Heart right ventricle (tissue), 16 donors: ENCODE results near the gene CACNG4. TPM values are rescaled to one million over a fixed set of nuclear protein-coding genes. Genes with fewer than 3 reads are reported as not detected.

Source experiments
- ATAC-seq, 8 donors: fragments of 200-7000 bp; cut with Tn5 transposase; one replicate each; pipeline ENCODE4 v1.9.1; 2020; ENCODE audit warnings: mild to moderate bottlenecking in 8 of 8, moderate library complexity in 8 of 8, moderate number of reproducible peaks in 1 of 8
- DNase-seq, 2 donors: peaks; one replicate each; pipeline ENCODE4 v3.0.0-alpha.2; 2020
- H3K27ac ChIP-seq, 10 donors: fragments of 200-600 bp; sonication (generic) in 2 of 10; one replicate each; pipeline versions ENCODE4 v1.5.0 to v1.8.0; 2020 to 2022; ENCODE audit warnings: mild to moderate bottlenecking in 3 of 10
- H3K27me3 ChIP-seq, 7 donors: fragments of 200-600 bp; one replicate each; pipeline ENCODE4 v1.8.0; 2021 to 2022; ENCODE audit warnings: mild to moderate bottlenecking in 2 of 7
- H3K36me3 ChIP-seq, 9 donors: fragments of 200-600 bp; sonication (generic) in 1 of 9; one replicate each; pipeline versions ENCODE4 v1.5.0 to v1.8.0; 2020 to 2022; ENCODE audit warnings: mild to moderate bottlenecking in 2 of 9
- H3K4me1 ChIP-seq, 9 donors: fragments of 200-600 bp; sonication (generic) in 1 of 9; one replicate each; pipeline versions ENCODE4 v1.5.0 to v1.8.0; 2020 to 2022; ENCODE audit warnings: mild to moderate bottlenecking in 4 of 9
- H3K4me3 ChIP-seq, 10 donors: fragments of 200-600 bp; sonication (generic) in 2 of 10; one replicate each; pipeline versions ENCODE4 v1.5.0 to v1.8.0; 2020 to 2022; ENCODE audit warnings: mild to moderate bottlenecking in 7 of 10, moderate library complexity in 2 of 10
- H3K9me3 ChIP-seq, 11 donors: fragments of 200-600 bp in 10 of 11; sonication (generic) in 2 of 11; one replicate each; pipeline versions ENCODE4 v1.5.0 to v1.8.0; 2013 to 2022; ENCODE audit warnings: mild to moderate bottlenecking in 2 of 11, control low read depth in 1 of 11, moderate library complexity in 1 of 11
- CTCF ChIP-seq, 9 donors: fragments of 200-600 bp; sonication (generic) in 2 of 9; IDR thresholded peaks; one replicate each; pipeline versions ENCODE4 v1.5.0 to v1.8.0; 2021 to 2022; ENCODE audit warnings: antibody characterized with exemption in 9 of 9, mild to moderate bottlenecking in 5 of 9, moderate library complexity in 1 of 9
- WGBS, 2 donors: extraction: QIAGEN DNeasy Blood & Tissue Kit; methylation state at CpG; one replicate each; pipeline ENCODE4 v1.1.7; 2013; ENCODE audit warnings: inconsistent platforms in 1 of 2; 5-methylcytosine and 5-hydroxymethylcytosine counted together
- intact Hi-C, 10 donors: fragments of 100-400 bp; cut with DNase I; formaldehyde crosslinking; loops; one replicate each; pipeline versions ENCODE4 v1.11.1 to v1.14.2; 2022
- polyA plus RNA-seq, 2 donors: library from polyadenylated mRNA; stranded (reverse); fragments of 200-250 nt; gene quantifications; one replicate each; pipeline ENCODE4 v1.2.3, GENCODE V29; 2013
- total RNA-seq, 10 donors: library from RNA; stranded (reverse); fragmentation: NEBNext Ultra II Directional in 3 of 10; extraction: Animal tissue kit (Norgen Biotek cat#: 25700) in 3 of 10; gene quantifications; one replicate each; pipeline versions ENCODE4 v1.2.1 to v1.2.4, GENCODE V29; 2021 to 2023
- donor health status: Arrhythmogenic right ventricular cardiomyopathy.
- donor health status: ischemic (EF 13 %, LVEDD 7.1; RV severe dilation, severe dysfunction).
- donor health status: healthy with polysubstance abuse.
- donor health status: DM: no; HTN: yes; CAD: no.
- donor health status: DM: no; HTN: no; CAD: no.
- donor health status: ischemic (EF 25% LVEDD 6.9; RV normal size, moderate dysfunction).
- donor health status: ischemic (EF 25% LVEDD 5.7; RV mildly dilated, moderate dysfunction).
- donor health status: healthy.
- donor health status: DM: yes; HTN: yes; CAD: no.
- donor health status: Ischemic cardiomyopathy.
- donor health status: ischemic (EF 35%, LVEDD 5.7; RV mildly dilated, moderate dysfunction).
- donor health status: nonischemic (EF 11% LVEDD 7.7; RV severe dilation, severe dysfunction).
- donor health status: DM: yes; HTN: yes; CAD: no.
- donor health status: PGD.
- donor health status: ischemic (EF 29% LVEDD 5.4; RV normal size, mild dysfunction).
- donor health status: nonischemic (EF 23%, LVEDD 6.1; RV moderate dilation, normal function).

The CACNG4 gene
- total and polyA plus RNA-seq, 12 donors: 0.06 to 0.11 (median 0.07) TPM; not detected in 7

GRCh38 chr17:67046398-67046797 lies 81.9 kb downstream of the CACNG4 start:
- TF ChIP-seq CTCF (IDR thresholded peaks at IDR 0.05): no peak
- Histone ChIP-seq H3K4me3 (no peak overlapping the region), H3K27me3 (no peaks in the 10 kb centered on the region), H3K36me3 (no peaks in the 10 kb centered on the region), H3K4me1 (peaks cover 0 to 18% (median 0%) of the 10 kb centered on the region in 9 donors), H3K27ac (no peak overlapping the region), H3K9me3 (peaks cover 0 to 30% (median 16%) of the 10 kb centered on the region in 11 donors)
- intact Hi-C loops: no loop called here
- DNase-seq: no peak
- 83 to 90% methylated on average over 4 of the region's 4 CpGs for WGBS, 2 donors
- ATAC-seq: no peak

GRCh38 chr17:67047382-67047781 lies 82.9 kb downstream of the CACNG4 start:
- intact Hi-C loops: no loop called here
- H3K27me3 ChIP-seq: no peaks in the 10 kb centered on the region
- H3K4me3 ChIP-seq: no peak overlapping the region
- no peaks in the 10 kb centered on the region for H3K36me3 ChIP-seq
- ATAC-seq (no peak), DNase-seq (no peak)
- no peak overlapping the region for H3K27ac ChIP-seq
- H3K4me1 ChIP-seq: peaks cover 0 to 18% (median 0%) of the 10 kb centered on the region in 9 donors
- 77 to 83% methylated on average over 1 of the region's 1 CpG for whole genome bisulfite sequencing, 2 donors
- no peak for TF ChIP-seq CTCF (IDR thresholded peaks at IDR 0.05)
- peaks cover 0 to 30% (median 16%) of the 10 kb centered on the region in 11 donors for H3K9me3 ChIP-seq

DNA sequence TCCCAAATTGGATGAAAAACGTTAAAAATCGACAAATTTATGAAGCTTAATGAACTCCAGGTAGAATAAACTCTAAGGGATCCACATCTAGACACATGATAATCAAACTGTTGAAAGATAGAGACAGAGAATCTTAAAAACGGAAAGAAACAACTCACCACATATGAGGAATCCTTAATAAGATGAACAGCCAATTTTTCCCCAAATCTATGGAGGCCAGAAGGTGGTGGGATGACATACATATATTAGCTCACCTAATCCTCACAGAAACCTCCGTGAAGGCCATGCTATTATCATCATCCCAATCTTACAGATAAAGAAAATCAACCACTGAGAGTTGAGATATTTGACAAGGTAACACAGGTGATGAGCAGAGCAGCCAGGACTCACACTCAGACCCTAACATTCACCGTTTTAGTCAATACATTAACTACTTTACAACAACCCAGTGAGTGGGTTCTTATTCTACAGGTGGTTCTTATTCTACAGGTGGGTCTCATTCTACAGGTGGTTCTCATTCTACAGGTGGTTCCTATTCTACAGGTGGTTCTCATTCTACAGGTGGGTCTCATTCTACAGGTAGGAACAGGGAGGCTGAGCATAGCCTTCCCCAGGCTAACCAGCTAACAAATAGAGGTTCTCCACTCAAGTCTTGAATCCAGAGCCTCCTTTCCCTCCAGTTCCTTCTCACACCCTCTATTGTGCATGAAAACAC lies 84.7 kb downstream of the CACNG4 start:
- DNase-seq (no peak), ATAC-seq (no peak)
- Histone ChIP-seq H3K4me3 (no peak overlapping the region), H3K27ac (no peak overlapping the region), H3K27me3 (no peaks in the 10 kb centered on the region), H3K9me3 (peaks cover 0 to 30% (median 16%) of the 10 kb centered on the region in 11 donors), H3K4me1 (peaks cover 0 to 18% (median 0%) of the 10 kb centered on the region in 9 donors), H3K36me3 (no peaks in the 10 kb centered on the region)
- intact Hi-C loops: no loop called here
- 77 to 78% methylated on average over 5 of the region's 5 CpGs for WGBS, 2 donors
- no peak for TF ChIP-seq CTCF (IDR thresholded peaks at IDR 0.05)

DNA sequence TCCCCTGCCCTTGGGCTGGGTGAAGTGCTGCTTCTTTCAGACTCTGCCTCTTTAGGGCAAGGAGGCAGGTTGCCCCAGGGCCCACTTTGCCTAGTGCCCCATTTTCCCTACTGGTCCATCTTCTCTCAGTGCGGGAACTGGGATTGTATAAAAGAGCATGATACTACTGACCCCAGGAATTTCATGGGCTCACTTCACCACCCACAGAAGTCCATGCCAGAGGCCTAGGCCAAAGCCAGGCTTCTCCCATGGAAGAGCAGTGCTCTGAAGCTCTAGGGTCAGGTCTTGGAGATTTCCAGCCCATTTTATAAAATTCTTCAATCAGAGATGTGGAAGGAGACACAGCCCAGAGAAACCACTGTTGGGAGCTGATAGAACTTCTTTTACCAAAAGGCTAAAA lies 85.6 kb downstream of the CACNG4 start:
- intact Hi-C loops: no loop called here
- Histone ChIP-seq H3K4me3 (no peak overlapping the region), H3K36me3 (no peaks in the 10 kb centered on the region), H3K4me1 (peaks cover 0 to 12% (median 0%) of the 10 kb centered on the region in 9 donors), H3K9me3 (peaks cover 0 to 30% (median 16%) of the 10 kb centered on the region in 11 donors), H3K27ac (no peak overlapping the region), H3K27me3 (no peaks in the 10 kb centered on the region)
- DNase-seq (no peak), ATAC-seq (no peak)
- no peak for TF ChIP-seq CTCF (IDR thresholded peaks at IDR 0.05)
- 96 to 100% methylated on average over 1 of the region's 1 CpG for WGBS, 2 donors
